RPMI7951 (cell line): ENCODE results near the gene ARHGAP8. TPM values are rescaled to one million over a fixed set of nuclear protein-coding genes. Genes with fewer than 3 reads are reported as not detected.

Experiments used
- DNase-seq: peaks from one replicate; pipeline ENCODE4 v3.0.0-alpha.2; 2012; ENCODE audit warnings: low read depth
- total RNA-seq: library from RNA; depleted of rRNA; stranded (reverse); fragments of >200 nt; shearing (Covaris generic); gene quantifications from 2 replicates; pipeline ENCODE4 v1.2.3, GENCODE V29; 2014

The ARHGAP8 gene
- total RNA-seq, 1 experiment from 2014 or later: not detected

DNA sequence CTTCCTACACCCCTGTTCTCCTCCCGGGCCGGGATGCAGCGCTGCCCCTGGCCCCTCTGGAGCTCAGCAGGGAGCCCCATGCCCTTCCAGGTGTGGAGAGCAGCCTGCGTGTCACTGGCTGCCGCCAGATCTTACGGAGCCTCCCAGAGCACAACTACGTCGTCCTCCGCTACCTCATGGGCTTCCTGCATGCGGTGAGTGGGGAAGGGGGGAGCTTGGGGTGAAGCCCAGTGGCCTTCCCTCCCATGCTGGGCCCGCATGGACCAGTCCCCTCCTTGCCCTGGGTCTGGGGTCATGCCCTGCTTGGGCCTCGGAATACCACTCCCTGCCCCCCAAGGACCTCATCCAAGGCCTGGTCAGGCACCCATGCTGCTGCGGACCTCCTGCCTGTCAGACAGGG, 107.3 kb downstream of the ARHGAP8 start:
- no peak for DNase-seq

DNA sequence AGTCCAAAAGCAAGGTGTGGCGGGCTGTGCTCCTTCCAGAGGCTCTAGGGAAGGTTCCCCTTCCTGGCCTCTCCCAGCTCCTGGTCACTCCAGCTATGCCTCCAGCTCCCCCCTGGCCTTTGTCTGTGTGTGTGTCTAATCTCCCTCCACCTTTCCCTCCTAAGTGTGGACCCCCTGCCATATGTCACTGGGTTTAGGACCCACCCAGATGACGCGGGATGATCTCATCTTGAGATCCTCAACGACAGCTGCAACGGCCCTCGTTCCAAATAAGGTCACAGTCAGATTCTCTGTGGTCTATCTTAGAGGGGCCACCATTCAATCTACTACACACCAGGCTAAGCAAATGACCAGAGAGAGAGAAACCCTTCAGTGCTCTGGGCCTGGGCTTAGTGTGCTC, 107.9 kb downstream of the ARHGAP8 start:
- DNase-seq: no peak

DNA sequence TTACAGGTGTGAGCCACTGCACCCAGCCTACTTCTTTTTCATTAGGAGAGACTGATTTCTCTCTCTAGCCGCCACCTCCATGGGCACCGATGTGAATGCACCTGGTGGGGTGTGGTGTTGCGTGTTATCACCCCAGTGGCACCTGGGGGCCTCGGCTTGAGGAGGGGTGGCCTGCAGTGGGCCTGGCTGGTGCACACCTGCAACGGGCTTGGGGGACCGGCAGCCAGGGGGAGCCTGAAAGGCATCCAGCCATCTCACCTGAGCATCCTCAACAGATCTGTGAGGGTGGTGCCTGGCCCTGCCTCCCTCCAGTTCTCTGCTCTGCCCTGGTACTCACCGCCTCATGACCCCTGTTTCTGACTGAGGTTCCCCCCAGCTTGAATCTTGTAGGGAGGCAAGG, 108.9 kb downstream of the ARHGAP8 start:
- DNase-seq: no peak

DNA sequence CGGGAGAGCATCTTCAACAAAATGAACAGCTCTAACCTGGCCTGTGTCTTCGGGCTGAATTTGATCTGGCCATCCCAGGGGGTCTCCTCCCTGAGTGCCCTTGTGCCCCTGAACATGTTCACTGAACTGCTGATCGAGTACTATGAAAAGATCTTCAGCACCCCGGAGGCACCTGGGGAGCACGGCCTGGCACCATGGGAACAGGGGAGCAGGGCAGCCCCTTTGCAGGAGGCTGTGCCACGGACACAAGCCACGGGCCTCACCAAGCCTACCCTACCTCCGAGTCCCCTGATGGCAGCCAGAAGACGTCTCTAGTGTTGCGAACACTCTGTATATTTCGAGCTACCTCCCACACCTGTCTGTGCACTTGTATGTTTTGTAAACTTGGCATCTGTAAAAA, 109.9 kb downstream of the ARHGAP8 start:
- DNase-seq: no peak

DNA sequence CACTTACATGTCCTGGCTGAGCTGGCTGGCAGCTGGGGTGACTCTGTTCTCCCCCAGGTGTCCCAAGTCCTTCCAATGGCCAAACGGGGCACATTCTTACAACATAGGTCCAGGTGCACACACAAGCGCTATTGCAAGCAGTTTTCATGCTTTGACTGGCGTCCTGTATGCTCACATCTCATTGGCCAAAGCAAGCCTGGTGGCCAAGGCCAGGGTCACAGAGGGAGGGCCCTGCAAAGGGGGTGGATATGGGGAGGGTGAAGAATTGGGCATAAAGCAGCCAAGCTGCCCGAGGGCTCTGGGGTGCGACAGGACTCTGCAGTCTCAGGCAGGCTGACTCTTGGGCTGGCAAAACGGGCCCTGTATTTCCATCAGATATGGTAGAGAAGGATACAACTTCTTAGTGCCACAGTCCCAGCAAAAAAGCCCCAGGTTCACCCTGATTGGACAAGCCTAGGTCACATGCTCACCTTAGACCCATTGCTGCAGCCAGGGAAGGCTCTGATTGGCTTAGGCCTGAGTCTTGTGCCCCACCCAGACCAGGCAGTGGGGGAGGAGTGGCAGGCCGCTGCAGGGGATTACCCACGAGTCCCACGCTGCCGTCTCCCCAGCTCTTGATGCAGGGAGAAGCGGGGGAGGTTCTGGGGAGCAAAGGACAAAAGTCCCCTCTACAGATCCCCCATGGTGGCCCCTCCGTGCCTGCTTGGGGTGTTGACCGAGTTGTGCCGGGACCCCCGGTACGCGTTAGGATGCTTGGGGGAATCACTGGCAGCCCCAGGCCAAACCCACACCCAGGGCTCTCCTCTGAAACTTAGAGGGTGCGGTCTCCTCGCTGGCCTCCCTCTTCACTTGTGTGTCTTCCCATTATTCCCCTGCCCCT, 110.8 kb downstream of the ARHGAP8 start:
- peak; percentile 36 for DNase-seq

DNA sequence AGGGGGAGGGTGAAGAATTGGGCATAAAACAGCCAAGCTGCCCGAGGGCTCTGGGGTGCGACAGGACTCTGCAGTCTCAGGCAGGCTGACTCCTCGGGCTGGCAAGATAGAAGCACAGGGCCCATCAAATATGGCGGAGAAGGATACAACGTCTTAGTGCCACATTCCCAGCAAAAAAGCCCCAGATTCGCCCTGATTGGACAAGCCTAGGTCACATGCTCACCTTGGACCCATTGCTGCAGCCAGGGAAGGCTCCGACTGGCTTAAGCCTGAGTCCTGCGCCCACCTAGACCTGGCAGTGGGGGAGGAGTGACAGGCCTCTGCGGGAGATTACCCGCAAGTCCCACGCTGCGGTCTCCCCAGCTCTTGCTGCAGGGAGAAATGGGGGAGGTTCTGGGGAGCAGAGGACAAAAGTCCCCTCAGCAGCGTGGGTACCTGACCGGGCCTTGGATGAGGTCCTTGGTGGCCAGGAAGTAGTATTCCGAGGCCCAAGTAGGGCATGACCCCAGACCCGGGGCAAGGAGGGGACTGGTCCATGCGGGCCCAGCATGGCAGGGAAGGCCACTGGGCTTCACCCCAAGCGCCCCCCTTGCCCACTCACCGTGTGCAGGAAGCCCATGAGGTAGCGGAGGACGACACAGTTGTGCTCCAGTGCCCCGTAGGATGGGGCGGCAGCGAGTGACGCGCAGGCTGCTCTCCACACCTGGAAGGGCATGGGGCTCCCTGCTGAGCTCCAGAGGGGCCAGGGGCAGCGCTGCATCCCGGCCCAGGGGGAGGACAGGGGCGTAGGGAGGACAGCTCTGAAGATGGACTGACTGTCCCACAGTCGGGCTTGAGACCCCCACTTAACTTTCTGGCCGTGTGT, 113.0 kb downstream of the ARHGAP8 start:
- no peak for DNase-seq

DNA sequence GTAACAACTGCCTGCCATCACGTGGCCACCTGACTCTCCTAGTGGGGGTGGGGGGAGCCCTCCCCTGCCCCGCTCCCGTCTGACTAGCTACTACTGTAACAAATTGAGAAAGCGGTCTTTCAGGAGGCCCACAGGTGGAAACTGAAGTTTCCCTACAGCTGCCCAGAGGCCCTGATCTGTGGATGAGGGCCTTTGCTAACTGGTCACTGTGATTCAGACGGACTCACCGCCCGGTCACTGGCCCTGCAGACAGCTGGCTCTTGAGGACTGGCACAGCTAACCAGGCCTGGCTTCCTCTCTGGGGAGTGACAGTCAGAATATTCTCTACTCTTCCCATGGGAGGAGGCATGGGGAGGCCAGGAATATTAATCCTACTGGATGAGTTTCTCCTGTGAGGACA, 116.8 kb downstream of the ARHGAP8 start:
- peak; percentile 23 for DNase-seq

DNA sequence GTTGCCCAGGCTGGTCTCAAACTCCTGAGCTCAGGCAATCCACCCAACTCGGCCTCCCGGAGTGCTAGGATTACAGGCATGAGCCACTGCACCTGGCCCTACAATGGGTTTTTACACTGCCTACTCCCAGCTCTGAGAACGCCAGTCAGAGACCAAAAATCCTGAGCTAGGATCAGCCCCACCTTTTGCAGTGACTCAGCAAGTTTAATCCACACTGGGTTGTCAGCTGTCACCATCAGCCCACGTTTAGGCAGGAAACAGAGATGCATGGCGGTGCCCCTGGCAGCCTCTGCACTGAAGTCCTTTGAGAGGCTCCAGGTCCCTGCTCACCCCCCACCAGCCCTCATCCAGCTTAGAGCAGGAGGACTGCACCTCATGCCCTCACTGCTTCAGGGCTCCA, 117.6 kb downstream of the ARHGAP8 start:
- DNase-seq: peak; percentile 51

DNA sequence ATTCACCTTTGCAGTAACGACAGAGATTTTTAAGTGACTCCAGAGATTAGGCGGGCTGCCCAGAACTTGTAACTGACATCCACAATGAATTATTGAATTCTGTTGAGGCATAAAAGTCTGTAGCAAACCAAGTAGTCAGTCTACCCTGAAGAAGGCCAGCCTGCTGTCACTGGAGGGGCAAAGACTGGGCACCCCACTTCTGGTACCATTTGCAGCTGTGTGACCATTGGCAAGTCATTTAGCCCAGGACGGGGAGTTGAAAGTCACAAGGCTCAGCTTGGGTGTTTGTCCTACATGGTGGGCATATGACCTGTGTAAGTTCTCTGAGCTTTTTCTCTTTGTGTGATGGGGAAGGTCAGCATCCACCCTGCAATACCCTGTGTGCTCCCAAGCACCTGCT, 119.4 kb downstream of the ARHGAP8 start:
- DNase-seq: no peak

DNA sequence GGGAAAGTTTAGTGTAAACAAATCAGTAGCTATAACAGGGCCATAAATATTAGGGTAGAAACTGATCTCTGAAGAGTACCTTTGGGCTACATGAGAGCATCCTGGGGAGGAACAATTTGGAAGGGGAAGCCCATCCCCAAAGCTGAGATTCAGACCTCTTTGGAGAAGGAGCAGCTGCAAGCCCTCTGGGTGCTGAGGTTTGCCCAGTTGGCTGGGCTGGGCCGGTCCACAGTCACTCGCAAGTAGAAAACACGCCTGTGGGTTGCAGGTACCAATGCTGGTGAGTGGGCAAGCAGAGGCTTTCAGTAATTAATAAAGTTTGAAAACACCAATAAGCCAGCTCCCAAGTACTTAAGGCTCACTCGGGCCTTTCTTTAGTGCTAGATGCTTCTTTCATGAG, 124.5 kb downstream of the ARHGAP8 start:
- no peak for DNase-seq

DNA sequence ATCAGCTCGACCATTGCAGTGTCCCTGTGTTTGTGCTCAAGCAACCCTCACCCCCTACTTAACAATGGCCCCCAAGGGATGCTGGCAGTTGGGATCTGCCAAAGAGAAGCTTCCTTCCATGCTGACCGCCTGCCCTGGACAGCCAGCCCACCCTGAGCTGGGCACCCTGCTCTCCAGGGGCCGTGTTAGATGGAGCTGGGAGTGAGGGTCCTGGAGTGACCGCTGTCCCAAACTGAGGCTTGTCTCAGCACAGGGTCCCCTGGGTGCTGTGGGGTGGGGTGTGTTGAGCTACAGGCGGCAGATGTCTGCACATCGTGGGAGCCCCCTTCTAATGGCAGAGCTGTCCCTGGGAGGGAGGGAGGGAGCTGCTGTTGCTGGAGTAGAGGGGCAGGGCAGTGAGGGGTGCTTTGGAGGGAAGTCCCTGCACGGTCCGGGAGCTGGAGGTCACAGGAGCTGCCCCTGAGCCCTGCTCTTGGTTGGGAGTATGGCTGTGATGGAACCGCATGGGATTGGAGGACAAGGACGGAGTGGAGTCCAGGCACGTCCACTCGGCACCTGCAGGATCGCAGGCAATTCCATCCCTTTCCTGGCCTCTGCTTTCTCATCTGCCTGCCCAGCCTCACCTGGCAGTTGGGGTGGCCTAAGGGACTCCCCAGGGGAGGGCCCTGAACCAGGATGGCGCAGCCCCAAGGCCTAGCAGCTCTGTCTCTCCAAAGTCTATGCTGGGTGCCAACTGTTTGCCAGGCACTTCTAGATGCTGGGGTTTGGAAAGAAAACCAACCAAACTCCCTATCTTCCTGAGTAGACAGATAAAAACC, 126.3 kb downstream of the ARHGAP8 start:
- no peak for DNase-seq

DNA sequence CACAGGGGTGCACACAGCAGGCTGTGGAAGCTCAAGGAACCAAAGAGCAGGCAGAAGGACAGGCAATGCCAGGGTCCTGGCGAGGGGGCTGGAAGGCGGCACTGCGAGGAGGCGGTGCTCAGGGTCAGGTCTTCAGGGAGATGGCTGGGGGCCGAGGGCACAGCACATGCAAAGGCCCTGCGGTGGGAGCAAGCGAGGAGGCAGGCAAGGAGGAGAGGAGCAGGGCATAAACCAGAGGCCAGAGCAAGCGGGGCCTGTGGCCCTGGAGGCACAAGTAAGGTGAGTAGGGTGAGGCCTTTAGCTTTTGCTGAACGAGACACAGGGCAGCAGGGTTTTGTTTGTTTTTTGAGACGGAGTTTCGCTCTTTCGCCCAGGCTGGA, 126.9 kb downstream of the ARHGAP8 start:
- no peak for DNase-seq

DNA sequence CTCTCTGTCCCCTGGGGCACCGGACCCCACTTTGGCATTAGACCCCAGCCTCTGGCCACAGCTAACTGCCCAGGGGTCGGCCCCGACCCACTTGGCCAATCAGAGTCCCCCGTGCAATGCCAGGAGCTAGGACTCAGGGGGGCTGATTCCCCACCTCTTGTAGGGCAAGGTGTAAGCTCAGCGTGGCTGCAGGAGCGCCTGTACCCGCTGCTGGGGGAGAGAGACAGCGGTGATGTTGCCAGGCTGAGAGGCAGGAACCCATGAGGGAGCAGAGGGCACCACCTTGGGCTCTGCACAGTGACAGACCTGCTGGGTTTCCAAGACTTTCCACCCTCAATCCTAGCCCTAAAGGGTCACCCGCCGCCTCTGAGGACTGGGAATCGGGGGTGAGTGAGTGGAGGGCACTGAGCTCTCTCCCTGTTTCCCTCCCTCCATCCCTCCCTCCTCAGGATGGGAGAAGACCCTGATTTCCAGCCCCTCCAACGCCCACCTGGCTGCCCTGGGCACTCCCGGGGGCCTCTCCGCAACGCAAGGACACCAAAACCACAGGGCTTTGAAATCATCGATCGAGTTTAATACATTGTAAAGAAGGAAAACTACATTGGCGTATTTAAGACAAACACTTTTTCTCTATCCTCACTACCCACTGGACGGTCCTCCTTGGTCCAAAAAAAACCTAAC, 128.4 kb downstream of the ARHGAP8 start:
- DNase-seq: no peak

DNA sequence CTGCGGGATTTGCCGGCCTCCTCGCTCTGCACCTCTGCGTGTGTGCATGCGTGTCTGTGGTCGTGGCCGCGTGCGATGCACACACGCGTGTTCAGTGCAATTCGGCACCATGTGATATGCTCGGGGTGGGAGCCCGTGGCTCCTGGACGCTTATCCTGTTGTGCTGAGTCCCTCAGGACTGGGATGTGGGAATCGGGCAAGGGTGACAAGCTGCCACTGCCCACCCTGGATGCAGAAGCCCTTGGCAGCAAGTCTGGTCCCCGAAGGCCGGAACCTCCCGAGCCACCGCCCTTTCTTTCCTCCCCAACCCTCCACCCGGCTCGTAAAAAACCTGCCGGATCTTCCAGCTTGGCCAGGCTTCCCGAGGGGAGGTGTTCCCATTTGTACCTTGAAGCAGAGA, 129.2 kb downstream of the ARHGAP8 start:
- DNase-seq: no peak

DNA sequence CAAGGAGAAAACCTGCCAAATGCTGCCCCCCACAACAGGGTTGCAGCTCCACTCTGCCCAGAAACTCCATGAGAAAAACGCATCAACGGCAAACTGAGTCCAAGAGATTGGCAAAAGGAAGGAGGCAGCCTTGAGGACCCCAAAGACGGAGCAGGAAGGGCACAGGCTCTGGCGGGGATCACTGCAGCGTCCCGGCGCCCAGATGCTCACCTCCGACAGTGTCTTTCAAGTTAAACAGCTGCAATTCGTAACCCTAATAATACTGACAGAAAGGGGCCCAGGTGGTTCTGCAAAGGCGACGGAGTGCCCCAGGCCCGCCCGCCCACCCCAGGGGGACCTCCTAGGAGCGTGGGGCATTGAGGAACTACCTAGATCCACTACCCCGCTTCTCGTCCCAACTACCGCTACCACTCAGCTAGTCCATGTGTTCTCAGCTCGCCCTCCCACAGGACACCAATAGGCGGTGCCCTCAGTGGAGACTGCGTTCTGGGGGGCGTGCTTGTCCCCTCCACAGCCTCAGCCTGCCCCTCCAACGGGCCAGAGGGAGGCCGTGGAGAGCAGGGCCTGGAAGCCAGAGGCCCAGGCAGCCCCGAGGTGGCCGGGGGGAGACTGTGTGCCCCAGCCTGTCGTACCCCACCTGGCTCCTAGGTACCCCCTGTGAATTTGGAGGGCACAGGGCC, 130.0 kb downstream of the ARHGAP8 start:
- no peak for DNase-seq

DNA sequence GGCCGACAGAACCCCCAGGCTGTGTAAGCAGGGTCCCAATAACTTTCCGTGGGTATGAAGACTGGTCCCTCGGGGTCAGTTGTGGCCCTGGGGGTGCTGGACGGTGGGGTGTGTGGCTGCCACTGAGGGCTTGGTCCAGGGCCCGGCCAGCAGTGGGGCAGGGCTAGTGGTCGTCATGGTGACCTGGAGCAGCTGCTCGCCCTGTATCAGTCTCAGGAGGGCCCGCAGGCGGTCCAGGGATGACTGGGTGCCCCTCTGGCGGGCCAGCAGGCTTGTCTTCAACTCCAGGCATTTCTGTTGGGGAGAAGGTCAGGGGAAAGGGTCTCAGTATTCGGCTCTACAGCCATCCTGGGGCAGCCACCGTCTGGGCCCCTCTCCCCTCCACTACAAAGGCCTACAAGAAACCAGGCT, 130.6 kb downstream of the ARHGAP8 start:
- no peak for DNase-seq

DNA sequence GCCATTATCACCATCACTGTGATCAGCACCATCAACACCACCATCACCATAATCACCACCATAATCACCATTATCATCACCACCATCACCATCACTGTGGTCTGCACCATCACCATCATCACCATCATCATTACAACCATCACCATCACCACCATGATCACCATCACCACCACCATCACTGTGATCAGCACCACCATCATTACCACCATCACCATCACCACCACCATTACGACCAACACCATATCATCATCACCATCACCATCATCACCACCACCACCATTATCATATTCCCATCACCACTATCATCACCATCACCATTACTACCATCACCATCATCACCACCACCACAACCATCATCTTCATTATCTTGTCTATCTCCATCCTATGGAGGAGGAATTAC, 132.2 kb downstream of the ARHGAP8 start:
- no peak for DNase-seq

DNA sequence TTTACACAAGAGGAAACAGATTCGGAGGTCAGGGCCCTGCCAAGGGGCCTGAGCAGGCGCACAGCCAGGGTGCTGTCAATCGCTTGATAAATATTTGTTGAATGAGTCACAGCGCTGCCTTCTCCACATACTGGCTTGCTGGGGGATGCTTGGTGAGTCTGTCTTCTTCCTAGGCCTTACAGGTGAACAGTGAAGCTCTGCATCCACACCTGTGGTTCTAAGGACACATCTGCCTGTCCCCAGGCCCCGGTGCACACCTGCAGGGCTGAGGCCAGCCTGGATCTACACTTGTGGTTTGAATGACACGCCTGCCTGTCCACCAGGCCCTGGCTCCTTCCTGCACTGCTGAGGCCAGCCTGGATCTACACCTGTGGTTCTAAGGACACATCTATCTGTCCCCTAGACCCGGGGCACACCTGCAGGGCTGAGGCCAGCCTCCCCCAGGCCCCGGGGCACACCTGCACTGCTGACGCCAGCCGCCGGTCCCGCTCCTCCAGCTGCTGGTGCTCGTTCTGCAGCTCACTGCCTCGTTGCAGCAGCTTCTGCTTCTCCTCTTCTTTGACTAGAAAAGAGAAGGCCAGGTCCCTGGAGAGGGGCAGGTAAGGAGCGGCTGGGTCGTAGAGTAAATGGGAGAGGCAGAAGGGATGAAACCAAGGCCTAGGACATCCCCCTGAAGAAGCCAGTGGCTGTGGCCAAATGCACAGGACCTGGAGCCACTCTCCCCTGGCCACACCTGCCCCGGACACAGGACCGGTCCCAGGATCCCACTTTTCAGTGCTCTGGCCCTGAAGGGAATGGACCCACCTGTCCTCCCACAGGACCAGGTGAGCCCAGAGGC, 132.8 kb downstream of the ARHGAP8 start:
- DNase-seq: peak; percentile 6

DNA sequence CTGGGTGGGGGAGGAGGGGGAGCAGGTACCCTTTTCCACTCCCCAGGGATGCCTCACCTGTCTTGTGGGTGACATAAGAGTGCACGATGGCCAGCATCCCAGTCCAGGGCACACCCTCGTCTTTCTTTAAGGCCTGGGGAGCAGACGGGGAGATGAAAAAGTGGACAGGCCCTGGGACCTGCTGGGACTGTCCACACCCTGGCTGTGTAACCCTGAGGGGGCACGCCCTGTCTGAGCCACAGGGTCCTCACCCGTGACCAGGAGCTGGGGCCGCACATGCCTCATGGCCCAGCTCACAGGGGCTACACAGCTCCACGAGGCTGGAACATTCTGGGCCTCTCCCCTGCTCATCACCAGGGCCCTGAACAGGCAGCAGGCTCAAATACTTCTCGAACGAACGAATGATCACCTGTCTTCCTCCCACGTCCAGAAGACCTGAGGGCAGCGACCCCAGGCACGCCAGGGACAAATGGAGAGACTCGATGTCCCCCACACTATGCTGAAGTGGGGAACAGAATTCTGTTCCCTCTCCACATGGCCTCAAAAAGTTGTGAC, 133.5 kb downstream of the ARHGAP8 start:
- no peak for DNase-seq

DNA sequence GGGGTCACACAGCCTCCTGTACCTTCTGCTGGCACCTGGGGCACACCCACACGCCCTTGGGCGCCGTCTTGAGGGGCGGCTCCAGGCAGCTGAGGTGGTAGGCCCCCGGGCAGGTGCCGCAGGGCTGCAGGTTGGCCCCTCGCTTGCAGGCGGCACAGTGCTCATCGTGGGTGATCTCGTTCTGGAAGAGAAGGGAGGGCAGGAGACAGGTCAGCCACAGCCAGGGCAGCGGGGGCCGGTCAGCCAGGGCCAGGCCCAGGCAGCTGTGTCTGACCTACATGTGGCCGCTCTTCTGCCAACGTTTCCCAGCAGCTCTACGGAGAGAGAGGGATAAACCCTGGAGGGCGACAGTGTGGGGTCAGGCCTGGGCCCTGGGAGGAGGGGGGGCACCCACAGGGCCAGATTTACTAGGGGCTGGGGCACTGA, 135.6 kb downstream of the ARHGAP8 start:
- no peak for DNase-seq
